Muscle layer of duodenum (tissue), 2 donors: ENCODE measurements around the gene EML6.
"Not testable (repeated sequence)": the region's sequence is repeated elsewhere in the genome, so short reads cannot be mapped to it uniquely, and the experiment has no call there.

Experiments used
- H3K27ac ChIP-seq: one replicate; pipeline ENCODE4 v1.7.0; 2013; ENCODE audit warnings: mild to moderate bottlenecking, low read length
- H3K27me3 ChIP-seq: one replicate; pipeline ENCODE4 v1.7.0; 2013; ENCODE audit warnings: low read depth, mild to moderate bottlenecking, control low read depth, low read length
- H3K36me3 ChIP-seq, 2 donors: one replicate each; pipeline ENCODE4 v1.7.0; 2013; ENCODE audit warnings: low read length in 2 of 2, control low read depth in 1 of 2, mild to moderate bottlenecking in 1 of 2; ENCODE audit not compliant: insufficient read depth in 2 of 2, control insufficient read depth in 1 of 2
- H3K4me1 ChIP-seq, 2 donors: one replicate each; pipeline ENCODE4 v1.7.0; 2013; ENCODE audit warnings: low read length in 2 of 2, mild to moderate bottlenecking in 2 of 2, control low read depth in 1 of 2, moderate library complexity in 1 of 2; ENCODE audit not compliant: insufficient read depth in 2 of 2, control insufficient read depth in 1 of 2
- H3K4me3 ChIP-seq, 2 donors: one replicate each; pipeline ENCODE4 v1.7.0; 2013; ENCODE audit warnings: low read length in 2 of 2, low read depth in 1 of 2, mild to moderate bottlenecking in 1 of 2
- H3K9me3 ChIP-seq, 2 donors: one replicate each; pipeline ENCODE4 v1.7.0; 2013; ENCODE audit warnings: low read length in 2 of 2, control low read depth in 1 of 2, mild to moderate bottlenecking in 1 of 2; ENCODE audit not compliant: control insufficient read depth in 1 of 2
- donor health status: healthy.

Gene EML6

GRCh38 chr2:54687595-54688152 is 35.8 kb upstream of the EML6 start:
- no peaks in the 10 kb centered on the region for H3K27me3 ChIP-seq
- no peak overlapping the region for H3K4me3 ChIP-seq
- H3K36me3 ChIP-seq = no peaks in the 10 kb centered on the region
- H3K27ac ChIP-seq = no peak overlapping the region
- no peaks in the 10 kb centered on the region for H3K4me1 ChIP-seq
- no peaks in the 10 kb centered on the region for H3K9me3 ChIP-seq

- Histone ChIP-seq H3K27ac (no peak overlapping the region), H3K36me3 (no peaks in the 10 kb centered on the region), H3K4me1 (no peaks in the 10 kb centered on the region), H3K4me3 (no peak overlapping the region), H3K27me3 (no peaks in the 10 kb centered on the region), H3K9me3 (no peaks in the 10 kb centered on the region)
These were observed 31.9 kb upstream of the EML6 start for GRCh38 chr2:54691445-54692135.

DNA sequence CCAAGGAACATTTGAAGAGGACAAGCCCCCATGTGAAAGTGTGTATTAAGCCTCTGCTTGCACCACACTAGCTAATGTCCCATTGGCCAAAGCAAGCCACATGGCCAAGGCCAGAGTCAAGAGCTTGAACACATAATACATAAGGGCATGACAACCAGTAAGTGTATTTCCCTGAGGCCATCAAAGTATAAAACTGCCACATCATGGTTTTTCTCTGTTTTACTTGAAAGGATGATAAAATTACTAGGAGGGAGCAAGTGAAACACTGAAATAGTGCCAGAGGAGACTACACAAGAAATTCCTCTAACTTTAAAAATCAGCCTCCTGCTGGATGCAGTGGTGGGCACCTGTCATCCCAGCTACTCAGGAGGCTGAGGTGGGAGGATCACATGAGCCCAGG is 30.9 kb upstream of the EML6 start:
- Histone ChIP-seq H3K4me3 (no peak overlapping the region), H3K4me1 (no peaks in the 10 kb centered on the region), H3K36me3 (no peaks in the 10 kb centered on the region), H3K9me3 (no peaks in the 10 kb centered on the region), H3K27me3 (no peaks in the 10 kb centered on the region), H3K27ac (no peak overlapping the region)

GRCh38 chr2:54695378-54695777 is 28.1 kb upstream of the EML6 start:
- Histone ChIP-seq H3K27ac (no peak overlapping the region), H3K4me1 (no peaks in the 10 kb centered on the region), H3K36me3 (no peaks in the 10 kb centered on the region), H3K9me3 (no peaks in the 10 kb centered on the region), H3K4me3 (no peak overlapping the region), H3K27me3 (no peaks in the 10 kb centered on the region)

DNA sequence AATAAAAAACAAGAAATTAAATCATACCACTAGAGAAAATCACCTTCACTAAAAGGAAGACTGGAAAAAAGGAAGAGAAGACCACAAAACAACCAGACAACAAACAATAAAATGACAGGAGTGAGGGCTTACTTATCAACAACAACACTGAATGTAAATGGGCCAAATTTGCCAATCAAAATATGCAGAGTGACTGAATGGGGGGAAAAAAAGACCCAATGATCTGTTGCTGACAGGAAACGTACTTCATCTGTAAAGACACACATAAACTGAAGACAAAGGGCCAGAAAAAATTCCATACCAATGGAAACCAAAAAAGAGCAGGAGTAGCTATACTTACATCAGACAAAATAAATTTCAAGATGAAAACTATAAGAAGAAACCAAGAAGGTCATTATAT is 25.5 kb upstream of the EML6 start:
- no peaks in the 10 kb centered on the region for H3K27me3 ChIP-seq

DNA sequence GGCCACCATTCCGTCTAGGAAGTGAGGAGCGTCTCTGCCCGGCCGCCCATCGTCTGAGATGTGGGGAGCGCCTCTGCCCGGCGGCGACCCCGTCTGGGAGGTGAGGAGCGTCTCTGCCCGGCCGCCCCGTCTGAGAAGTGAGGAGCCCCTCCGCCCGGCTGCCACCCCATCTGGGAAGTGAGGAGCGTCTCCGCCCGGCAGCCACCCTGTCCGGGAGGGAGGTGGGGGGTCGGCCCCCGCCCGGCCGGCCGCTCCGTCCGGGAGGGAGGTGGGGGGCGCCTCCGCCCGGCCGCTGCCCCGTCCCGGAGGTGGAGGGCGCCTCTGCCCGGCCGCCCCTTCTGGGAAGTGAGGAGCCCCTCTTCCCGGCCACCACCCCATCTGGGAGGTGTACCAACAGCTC is 24.5 kb upstream of the EML6 start:
- H3K4me3 ChIP-seq, H3K36me3 ChIP-seq, H3K9me3 ChIP-seq, H3K27me3 ChIP-seq, H3K27ac ChIP-seq, H3K4me1 ChIP-seq: not testable (repeated sequence)

More for the DNA sequence above, 25.5 kb upstream of the EML6 start:
- Histone ChIP-seq H3K36me3 (no peaks in the 10 kb centered on the region), H3K9me3 (no peaks in the 10 kb centered on the region), H3K27ac (no peak overlapping the region), H3K4me3 (no peak overlapping the region), H3K4me1 (no peaks in the 10 kb centered on the region)

GRCh38 chr2:54699665-54700064 is 23.8 kb upstream of the EML6 start:
- Histone ChIP-seq H3K4me3 (no peak overlapping the region), H3K36me3 (no peaks in the 10 kb centered on the region), H3K9me3 (no peaks in the 10 kb centered on the region), H3K4me1 (no peaks in the 10 kb centered on the region), H3K27ac (no peak overlapping the region), H3K27me3 (no peaks in the 10 kb centered on the region)

GRCh38 chr2:54701029-54701428 is 22.4 kb upstream of the EML6 start:
- no peaks in the 10 kb centered on the region for H3K27me3 ChIP-seq
- H3K36me3 ChIP-seq = no peaks in the 10 kb centered on the region
- no peak overlapping the region for H3K4me3 ChIP-seq
- no peaks in the 10 kb centered on the region for H3K4me1 ChIP-seq
- no peaks in the 10 kb centered on the region for H3K9me3 ChIP-seq
- no peak overlapping the region for H3K27ac ChIP-seq

DNA sequence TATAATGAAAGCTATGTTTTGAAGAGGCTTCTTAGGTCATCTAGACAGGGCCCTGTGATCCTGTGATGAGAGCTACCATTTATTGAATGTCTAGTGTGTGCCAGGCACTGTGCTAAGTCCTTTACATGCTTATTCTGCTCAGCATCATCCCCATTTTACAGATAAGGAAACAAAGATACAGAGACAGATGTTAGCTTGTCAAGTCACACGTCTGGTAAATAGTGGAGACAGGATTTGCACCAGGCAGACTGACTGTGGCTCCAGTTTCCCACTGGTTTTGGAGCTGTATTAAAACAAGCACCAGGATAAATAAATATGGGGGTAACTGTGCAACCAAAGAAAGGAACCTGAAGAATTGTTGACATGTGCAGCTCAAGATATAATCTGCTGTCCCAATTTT is 19.2 kb upstream of the EML6 start:
- Histone ChIP-seq H3K27ac (no peak overlapping the region), H3K9me3 (no peaks in the 10 kb centered on the region), H3K4me1 (peaks cover 0 to 9% of the 10 kb centered on the region in 2 donors), H3K36me3 (no peaks in the 10 kb centered on the region), H3K27me3 (no peaks in the 10 kb centered on the region), H3K4me3 (no peak overlapping the region)

DNA sequence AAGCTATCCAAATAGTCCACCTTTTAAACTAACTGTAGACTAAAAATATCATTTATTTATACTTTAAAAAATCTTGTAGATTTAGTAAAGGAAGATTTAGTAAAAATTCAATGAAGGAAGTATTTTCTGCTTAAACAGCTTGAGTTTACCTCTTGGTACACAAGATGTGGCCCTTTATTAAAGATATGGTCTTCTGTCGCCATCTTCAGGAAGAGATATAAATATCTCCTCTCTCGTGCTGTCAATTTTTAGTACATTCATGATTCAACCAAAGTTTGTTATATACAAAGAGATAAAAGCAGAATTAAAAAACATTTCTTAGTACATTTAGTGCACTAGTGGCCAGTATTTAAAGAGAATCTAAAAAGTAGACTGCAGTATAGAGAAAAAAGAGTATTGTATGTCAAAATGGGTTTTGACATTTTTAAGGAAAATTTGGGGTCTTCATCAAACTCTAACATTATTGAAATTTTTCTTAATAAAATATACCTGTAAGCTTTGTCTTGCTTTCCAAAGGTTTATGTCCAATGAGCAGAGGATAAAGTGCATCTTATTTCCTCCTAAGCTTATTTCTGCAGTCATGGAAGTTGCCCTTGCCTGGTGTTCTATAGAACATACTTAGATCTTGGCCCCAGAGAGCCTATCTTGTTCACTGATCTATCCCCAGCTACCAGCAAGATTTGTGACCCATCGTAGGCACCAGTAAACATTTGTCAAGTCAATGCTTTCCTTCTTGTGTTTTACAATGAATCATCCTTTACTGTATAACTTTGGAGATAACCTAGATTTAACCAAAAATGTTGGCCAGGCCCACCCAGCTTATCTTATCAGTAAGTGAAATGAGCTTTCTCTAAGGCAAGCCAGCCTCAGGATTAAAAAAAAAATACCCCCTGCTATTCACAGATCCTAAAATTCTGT is 18.5 kb upstream of the EML6 start:
- Histone ChIP-seq H3K27ac (no peak overlapping the region), H3K4me1 (peaks cover 0 to 11% of the 10 kb centered on the region in 2 donors)

GRCh38 chr2:54706622-54707021 is 16.8 kb upstream of the EML6 start:
- H3K4me1 ChIP-seq = peaks cover 0 to 11% of the 10 kb centered on the region in 2 donors
- H3K4me3 ChIP-seq = no peak overlapping the region
- no peak overlapping the region for H3K27ac ChIP-seq
- H3K27me3 ChIP-seq = no peaks in the 10 kb centered on the region
- no peaks in the 10 kb centered on the region for H3K36me3 ChIP-seq
- H3K9me3 ChIP-seq = no peaks in the 10 kb centered on the region

More for the DNA sequence above, 18.5 kb upstream of the EML6 start:
- Histone ChIP-seq H3K4me3 (no peak overlapping the region), H3K27me3 (no peaks in the 10 kb centered on the region), H3K36me3 (no peaks in the 10 kb centered on the region), H3K9me3 (no peaks in the 10 kb centered on the region)
